Measurements from ENCODE around the gene PAH. TPM values are rescaled to one million over a fixed set of nuclear protein-coding genes. Genes with fewer than 3 reads are reported as not detected.

PAH gene
- polyA plus RNA-seq, 2 of the 4 experiments (the other 2 are of a cell fraction) = not detected

- no peak for ATAC-seq
- DNase-seq (ENCODE audit: low read depth in 1 of 2, low spot score in 1 of 2) = no peak
- POLR2A ChIA-PET = no interaction called here
- Histone ChIP-seq H3K4me3 (no peak overlapping the region), H3K27ac (no peak overlapping the region), H3K9me3 (no peaks in the 10 kb centered on the region), H3K4me1 (0 out of 3 replicates have a peak, but pooled peaks cover 4% of the 10 kb centered on the region), H3K4me2 (no peak overlapping the region)
- CTCF ChIA-PET = interaction anchor here (1.8 kb wide), 1 partner anchor 15 kb away, joined by 9 read pairs; no protein-coding TSS in a partner anchor
- 33% methylated on average over 4 of the region's 4 CpGs for WGBS (ENCODE audit: missing lambda C conversion rate)
- TF ChIP-seq USF2 (IDR thresholded peaks at IDR 0.05) = no peak
- no peak for TF ChIP-seq MAX (IDR thresholded peaks at IDR 0.05)
- FAIRE-seq = no peak
Measured at GRCh38 chr12:102963796-102964195, 46.8 kb upstream of the PAH start.

GRCh38 chr12:102962986-102963385, 45.9 kb upstream of the PAH start:
- ChIA-PET CTCF (interaction anchor here (1.8 kb wide), 1 partner anchor 14 kb away, joined by 9 read pairs; no protein-coding TSS in a partner anchor), POLR2A (no interaction called here)
- Histone ChIP-seq H3K27ac (no peak overlapping the region), H3K4me2 (no peak overlapping the region), H3K9me3 (no peaks in the 10 kb centered on the region), H3K4me3 (no peak overlapping the region), H3K4me1 (0 out of 3 replicates have a peak, but pooled peaks cover 4% of the 10 kb centered on the region)
- no peak for TF ChIP-seq EHF (CRISPR knock-in tag; IDR thresholded peaks at IDR 0.05)
- TF ChIP-seq HOXA7 (CRISPR knock-in tag; IDR thresholded peaks at IDR 0.05) = no peak
- no peak for TF ChIP-seq NPAS2 (CRISPR knock-in tag; IDR thresholded peaks at IDR 0.05; ENCODE audit: borderline replicate concordance)
- no peak for TF ChIP-seq NFE2L2 (conservative IDR thresholded peaks at IDR 0.05; ENCODE audit: low read length)
- TF ChIP-seq RCOR1 (IDR thresholded peaks at IDR 0.05; ENCODE audit: low read depth, low read length) = no peak
- no peak for TF ChIP-seq BCL3 (IDR thresholded peaks at IDR 0.05)
- TF ChIP-seq MAFK (IDR thresholded peaks at IDR 0.05; ENCODE audit: partially characterized antibody) = no peak
- TF ChIP-seq POLR2A (IDR thresholded peaks at IDR 0.05; ENCODE audit: low read length) = no peak
- no peak for TF ChIP-seq REST (IDR thresholded peaks at IDR 0.05)
- TF ChIP-seq CEBPB (IDR thresholded peaks at IDR 0.05) = no peak
- TF ChIP-seq CHD2 (IDR thresholded peaks at IDR 0.05; ENCODE audit: low read length, partially characterized antibody) = no peak
- DNase-seq (ENCODE audit: low read depth in 1 of 2, low spot score in 1 of 2) (no peak), FAIRE-seq (no peak), ATAC-seq (no peak)
- 11% methylated on average over 3 of the region's 3 CpGs for WGBS (ENCODE audit: missing lambda C conversion rate)

GRCh38 chr12:102962532-102962931, 45.5 kb upstream of the PAH start:
- no peak for ATAC-seq
- ChIA-PET CTCF (interaction anchor here (1.8 kb wide), 1 partner anchor 14 kb away, joined by 9 read pairs; no protein-coding TSS in a partner anchor), POLR2A (no interaction called here)
- WGBS (ENCODE audit: missing lambda C conversion rate) = 19% methylated on average over 11 of the region's 11 CpGs
- no peak for DNase-seq (ENCODE audit: low read depth in 1 of 2, low spot score in 1 of 2)
- H3K4me3 ChIP-seq = no peak overlapping the region
- no peaks in the 10 kb centered on the region for H3K9me3 ChIP-seq
- H3K27ac ChIP-seq = no peak overlapping the region
- TF ChIP-seq USF2 (IDR thresholded peaks at IDR 0.05) (no peak), RNF2 (IDR thresholded peaks at IDR 0.05; ENCODE audit: borderline replicate concordance, low read depth) (no peak), E2F6 (IDR thresholded peaks at IDR 0.05; ENCODE audit: borderline replicate concordance, low read depth) (no peak), TP53 (CRISPR knock-in tag; IDR thresholded peaks at IDR 0.05) (no peak), ESRRA (IDR thresholded peaks at IDR 0.05; ENCODE audit: borderline replicate concordance, low read length) (no peak), HEYL (CRISPR knock-in tag; IDR thresholded peaks at IDR 0.05) (no peak)
- no peak overlapping the region for H3K4me2 ChIP-seq
- 0 out of 3 replicates have a peak, but pooled peaks cover 4% of the 10 kb centered on the region for H3K4me1 ChIP-seq
- no peak for FAIRE-seq
